NCI-H446 (cell line): ENCODE measurements around the gene CIB4.
"Not testable (repeated sequence)": the region's sequence is repeated elsewhere in the genome, so short reads cannot be mapped to it uniquely, and the experiment has no call there.

Source experiments
- DNase-seq, 2 experiments: peaks; one replicate each; lab custom pipeline; 2025; lab: John Stamatoyannopoulos, UW

CIB4 gene

GRCh38 chr2:26568076-26568890, 72.9 kb downstream of the CIB4 start:
- no peak for DNase-seq

- DNase-seq, result no peak
Observed at GRCh38 chr2:26567534-26567933, 73.6 kb downstream of the CIB4 start.

- not testable (repeated sequence) for DNase-seq
Observed at GRCh38 chr2:26566731-26567130, 74.4 kb downstream of the CIB4 start.

- DNase-seq, result no peak
Observed at GRCh38 chr2:26566081-26566375, 75.1 kb downstream of the CIB4 start.

- no peak for DNase-seq
Observed at GRCh38 chr2:26564121-26564644, 77.0 kb downstream of the CIB4 start.

- DNase-seq, result no peak
Observed at GRCh38 chr2:26563686-26564085, 77.5 kb downstream of the CIB4 start.

- no peak for DNase-seq
Observed at GRCh38 chr2:26562811-26563645, 78.1 kb downstream of the CIB4 start.

GRCh38 chr2:26561918-26562810, 79.0 kb downstream of the CIB4 start:
- DNase-seq, result no peak

GRCh38 chr2:26561376-26561775, 79.8 kb downstream of the CIB4 start:
- no peak for DNase-seq

GRCh38 chr2:26560892-26561291, 80.3 kb downstream of the CIB4 start:
- DNase-seq, result no peak

GRCh38 chr2:26559556-26559955, 81.6 kb downstream of the CIB4 start:
- no peak for DNase-seq

GRCh38 chr2:26559044-26559405, 82.1 kb downstream of the CIB4 start:
- no peak for DNase-seq

GRCh38 chr2:26558271-26559043, 82.7 kb downstream of the CIB4 start:
- DNase-seq, result no peak

- DNase-seq, result no peak
Observed at GRCh38 chr2:26557244-26557925, 83.8 kb downstream of the CIB4 start.

- no peak for DNase-seq
Observed at GRCh38 chr2:26556309-26557243, 84.6 kb downstream of the CIB4 start.

- DNase-seq, result peak in 1 of 2 experiments; percentile 25
Observed at GRCh38 chr2:26555246-26556133, 85.7 kb downstream of the CIB4 start.

- DNase-seq, result no peak
Observed at GRCh38 chr2:26552641-26553374, 88.4 kb downstream of the CIB4 start.
